GM18870 (cell line): ENCODE results near the gene TAC3.

ENCODE experiments used
- ATAC-seq: cut with Tn5 transposase; IDR thresholded peaks from one replicate; pipeline ENCODE4 v1.9.1; 2021; ENCODE audit warnings: moderate library complexity; ENCODE audit not compliant: unreplicated experiment

TAC3 gene

DNA sequence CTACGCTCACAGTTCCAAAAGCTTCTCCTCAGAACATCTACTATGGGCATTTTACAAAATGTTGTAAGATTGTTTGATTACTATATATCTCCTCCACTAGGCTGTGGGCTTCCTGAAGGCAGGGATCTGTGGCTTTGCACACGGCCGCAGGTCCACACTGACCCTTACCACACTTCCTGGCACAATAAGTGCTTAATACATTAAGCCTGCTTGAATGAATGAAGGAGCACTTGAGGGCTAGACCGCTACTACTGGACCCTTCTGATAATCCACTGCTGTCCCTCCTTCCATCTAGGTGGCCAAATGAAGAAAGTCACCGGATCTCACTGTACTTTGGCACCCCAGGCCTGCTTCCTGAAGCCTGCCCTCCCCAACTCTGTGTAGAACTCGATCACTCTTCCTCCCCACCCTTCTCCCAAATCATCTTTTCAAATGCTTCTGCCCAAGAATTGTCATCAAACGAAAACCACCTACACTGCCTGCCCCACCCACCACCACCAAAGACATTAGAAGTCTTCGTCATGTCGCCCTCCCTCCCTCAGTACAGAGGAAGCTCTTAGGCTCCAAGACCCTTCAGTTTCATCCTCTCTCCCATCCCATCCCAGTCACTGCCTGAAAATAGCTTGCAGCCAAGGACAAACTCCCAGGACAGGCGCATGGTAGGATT is 9.4 kb downstream of the TAC3 start:
- ATAC-seq: no peak

DNA sequence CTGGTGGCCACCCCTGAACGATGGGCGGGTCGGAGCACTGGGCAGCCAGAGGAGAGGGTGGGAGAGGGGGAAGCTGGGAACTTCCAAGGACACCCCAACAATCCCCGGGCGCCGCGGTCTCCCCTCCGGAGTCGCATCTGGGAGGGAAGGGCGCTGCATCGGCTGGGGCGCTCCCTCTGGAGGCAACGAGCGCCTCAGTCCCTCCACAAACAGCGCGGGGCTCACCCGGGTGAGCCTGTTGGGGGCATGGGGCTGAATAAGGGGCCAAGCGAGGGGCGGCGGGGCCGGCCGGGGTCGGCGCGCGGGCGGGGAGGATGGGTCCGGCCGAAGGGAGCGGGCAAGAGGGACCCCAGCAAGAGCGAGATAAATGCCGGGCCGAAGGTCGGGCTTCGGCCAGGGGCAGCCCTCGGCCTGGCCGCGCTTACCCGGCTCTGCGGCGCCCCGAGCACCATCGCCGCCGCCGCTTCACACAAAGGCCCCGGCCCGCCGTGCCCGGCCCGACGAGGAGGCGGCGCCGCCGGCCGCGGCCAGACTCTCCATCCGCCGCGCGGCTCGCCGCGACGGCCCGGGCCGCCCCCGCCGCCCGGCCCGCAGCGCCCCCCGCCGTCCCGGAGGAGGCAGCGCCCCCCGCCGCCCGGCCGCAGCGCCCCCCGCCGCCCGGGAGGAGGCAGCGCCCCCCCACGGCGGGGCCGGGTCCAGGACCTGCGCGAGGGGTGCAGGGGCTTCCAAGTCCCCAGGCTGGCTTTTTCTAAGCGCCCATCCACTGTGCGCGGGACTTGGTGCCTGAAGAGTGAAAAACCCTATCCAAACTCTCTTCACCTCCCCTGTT is 10.1 kb downstream of the TAC3 start, which contains the start of gene ZBTB39:
Gene ZBTB39, minus strand, starts transcription at position 567 of the 829 bp plus-strand sequence. CDS start 1,629 bp downstream, outside the sequence.
- no peak for ATAC-seq

DNA sequence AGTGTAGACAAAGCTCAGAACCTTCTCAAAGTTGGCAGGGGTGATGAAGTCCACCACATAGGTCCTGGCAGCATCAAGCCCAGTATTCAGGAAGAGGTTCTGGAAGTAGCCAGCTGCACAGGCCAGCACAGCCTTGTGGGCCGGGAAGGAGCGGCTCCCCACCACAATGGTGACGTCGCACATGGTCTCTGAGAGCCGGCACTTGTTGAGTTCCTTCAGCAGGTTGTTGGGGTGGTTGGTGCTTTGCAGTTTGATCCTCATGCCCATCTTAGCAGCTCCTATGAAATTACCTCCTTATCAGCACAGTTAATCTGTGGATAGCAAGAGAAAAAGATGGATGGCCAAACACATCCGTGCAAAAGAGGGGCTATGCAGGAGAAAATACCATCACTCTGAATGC is 11.7 kb downstream of the TAC3 start:
- no peak for ATAC-seq

DNA sequence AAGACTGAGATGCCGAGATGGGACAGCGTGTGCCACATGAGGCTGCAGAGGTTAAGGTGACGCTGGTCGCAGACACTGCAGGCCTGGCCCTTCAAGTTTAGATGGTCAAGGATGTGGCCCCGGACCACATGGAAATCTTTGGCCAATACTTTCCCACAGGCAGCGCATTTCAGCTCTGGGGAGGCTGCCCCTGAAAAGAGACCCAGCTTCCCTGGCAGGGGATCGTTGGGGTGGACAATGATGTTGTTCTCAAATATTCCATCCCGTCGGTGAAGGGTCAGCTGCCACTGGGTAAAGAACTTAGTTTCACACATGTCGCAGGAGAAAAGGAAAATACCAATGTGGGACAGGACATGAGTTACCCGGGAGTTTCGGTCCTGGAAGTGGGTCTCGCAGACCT is 12.9 kb downstream of the TAC3 start:
- ATAC-seq: no peak

DNA sequence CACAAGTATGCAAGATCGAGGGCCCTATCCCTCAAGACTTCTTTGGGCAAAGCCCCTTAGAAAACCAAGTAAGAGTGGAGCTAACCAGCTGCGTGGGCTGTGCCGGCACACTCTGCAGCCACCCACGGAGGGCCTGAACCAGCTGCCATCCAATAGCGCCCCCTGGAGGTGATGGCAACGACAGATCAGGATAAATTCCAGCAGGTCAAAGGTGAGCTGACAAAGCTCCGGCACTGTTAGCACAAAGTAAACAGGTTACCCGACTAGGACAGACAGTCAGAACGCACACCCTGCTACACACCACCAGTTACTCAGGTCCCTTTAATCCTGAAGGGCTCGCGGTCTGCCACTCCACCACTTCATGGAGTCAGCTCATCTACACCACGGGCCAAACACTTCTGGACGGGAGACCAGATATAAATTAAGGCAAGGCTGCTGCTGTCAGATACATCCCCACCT is 14.9 kb downstream of the TAC3 start:
- no peak for ATAC-seq

DNA sequence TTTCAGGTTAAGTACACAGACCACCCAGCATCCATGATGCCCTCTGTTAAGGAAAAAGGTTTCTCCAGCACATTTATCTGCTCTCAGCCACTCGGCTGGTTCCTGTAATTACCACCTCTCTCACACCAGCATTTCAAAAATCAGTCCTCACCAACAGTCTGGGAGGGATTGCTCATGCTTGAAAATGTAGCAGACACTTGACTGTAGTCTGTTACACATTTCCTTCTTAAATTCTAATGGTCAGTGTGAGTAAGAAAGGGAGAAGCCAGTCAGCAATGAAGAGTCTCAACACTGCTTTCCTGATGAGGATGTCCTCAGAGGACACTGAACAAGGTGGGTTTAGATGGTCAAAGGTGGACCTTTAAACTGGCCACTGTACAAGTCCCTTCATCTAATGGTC is 15.9 kb downstream of the TAC3 start:
- no peak for ATAC-seq

DNA sequence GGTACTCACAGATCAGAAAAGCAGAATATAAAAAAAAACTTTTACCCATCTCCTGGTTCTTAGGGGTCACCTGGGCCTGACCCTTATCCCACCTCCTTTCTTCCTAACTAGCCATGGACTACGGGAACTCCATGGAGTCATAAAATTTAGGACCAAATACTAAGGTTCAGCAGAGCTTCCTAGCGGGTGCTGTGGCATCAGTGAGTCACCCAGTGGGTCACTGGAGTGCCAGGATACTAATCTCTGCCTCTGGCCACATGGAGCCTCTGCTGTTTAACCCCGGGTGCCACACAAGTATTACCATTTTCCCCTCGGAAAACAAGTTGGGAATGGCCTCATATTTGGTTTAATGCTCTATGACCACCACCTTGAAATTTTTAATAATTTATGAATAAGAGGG is 16.9 kb downstream of the TAC3 start:
- ATAC-seq: no peak

DNA sequence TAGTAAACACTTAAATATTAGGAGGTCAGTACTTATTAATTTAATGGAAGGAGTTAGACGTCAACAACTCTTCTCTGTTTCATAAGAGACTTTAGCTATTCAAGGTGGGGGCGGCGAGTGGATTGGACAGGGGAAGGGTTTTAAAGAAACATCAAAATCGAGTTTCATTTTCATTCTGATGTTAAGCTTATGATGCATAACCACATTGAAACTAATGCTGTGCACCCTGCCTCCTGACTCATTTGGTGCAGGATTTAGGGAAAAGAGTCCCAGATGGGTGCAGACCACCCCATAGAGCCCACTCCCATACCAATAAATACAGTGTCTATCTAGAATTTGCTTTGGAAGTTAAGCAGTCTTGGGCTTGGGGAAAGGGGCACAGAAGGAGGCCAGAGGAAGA is 17.3 kb downstream of the TAC3 start:
- peak; percentile 86 for ATAC-seq

DNA sequence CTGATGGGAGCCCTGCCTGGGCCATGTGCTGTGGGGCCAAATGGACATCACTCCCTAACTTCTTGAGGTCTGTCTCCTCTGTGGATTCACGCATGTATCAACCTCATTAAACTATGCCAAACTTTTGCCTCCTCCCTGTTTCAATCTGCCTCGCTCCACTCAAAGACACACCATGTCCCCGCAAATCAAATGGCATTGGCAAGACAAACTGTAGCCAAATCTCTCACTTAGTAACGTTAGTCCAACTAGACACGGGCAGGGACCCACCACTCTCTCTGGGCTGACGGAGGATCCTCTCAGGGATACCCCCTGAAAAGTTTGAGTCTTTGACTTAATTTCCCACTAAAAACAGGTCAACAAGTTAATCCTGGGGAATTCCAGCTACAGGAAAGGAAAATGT is 18.0 kb downstream of the TAC3 start:
- no peak for ATAC-seq

DNA sequence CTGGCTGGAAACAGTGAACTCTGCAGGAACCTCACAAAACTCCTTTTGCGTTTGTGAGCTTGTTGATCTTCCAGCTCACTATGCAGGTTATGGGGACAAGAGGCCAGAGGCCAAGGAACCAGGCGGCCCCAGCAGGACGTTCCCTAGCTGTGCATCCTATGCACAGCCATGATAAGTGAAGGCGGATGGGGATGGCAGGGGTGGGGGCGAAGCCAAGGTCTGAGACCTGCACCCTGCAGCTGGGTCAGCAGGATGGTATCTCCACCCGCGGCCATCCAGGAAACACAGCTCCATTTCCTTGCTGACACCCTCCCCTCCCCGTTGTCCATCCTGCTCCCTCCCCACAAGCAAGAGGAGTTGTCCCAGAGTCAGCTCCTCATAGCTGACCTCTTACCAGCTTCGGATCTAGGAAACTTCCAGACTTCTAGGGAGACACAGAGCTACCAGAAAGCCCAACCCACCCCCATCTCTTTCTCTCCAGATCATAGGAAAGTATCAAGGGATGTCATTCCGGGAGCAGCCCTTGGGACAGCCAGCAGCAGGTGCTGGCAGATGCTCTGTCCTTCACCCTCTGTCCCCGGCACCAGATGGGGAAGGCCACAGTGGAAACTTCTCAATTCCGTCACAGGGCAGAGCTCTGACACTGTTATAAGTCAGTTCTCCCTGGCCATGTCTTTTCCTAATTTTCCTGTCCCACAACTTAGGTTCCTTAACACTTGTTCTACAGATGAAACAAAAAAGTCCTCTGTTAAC is 19.4 kb downstream of the TAC3 start:
- ATAC-seq: no peak

DNA sequence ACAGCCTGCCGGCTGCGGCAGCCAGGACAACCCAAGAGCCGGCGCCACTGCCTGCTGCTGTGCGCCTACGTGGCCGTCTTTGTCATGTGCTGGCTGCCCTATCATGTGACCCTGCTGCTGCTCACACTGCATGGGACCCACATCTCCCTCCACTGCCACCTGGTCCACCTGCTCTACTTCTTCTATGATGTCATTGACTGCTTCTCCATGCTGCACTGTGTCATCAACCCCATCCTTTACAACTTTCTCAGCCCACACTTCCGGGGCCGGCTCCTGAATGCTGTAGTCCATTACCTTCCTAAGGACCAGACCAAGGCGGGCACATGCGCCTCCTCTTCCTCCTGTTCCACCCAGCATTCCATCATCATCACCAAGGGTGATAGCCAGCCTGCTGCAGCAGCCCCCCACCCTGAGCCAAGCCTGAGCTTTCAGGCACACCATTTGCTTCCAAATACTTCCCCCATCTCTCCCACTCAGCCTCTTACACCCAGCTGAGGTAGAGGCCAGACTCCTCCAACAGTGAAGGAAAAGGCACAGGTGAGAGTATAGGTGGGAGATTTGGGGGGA is 20.3 kb downstream of the TAC3 start:
- no peak for ATAC-seq

DNA sequence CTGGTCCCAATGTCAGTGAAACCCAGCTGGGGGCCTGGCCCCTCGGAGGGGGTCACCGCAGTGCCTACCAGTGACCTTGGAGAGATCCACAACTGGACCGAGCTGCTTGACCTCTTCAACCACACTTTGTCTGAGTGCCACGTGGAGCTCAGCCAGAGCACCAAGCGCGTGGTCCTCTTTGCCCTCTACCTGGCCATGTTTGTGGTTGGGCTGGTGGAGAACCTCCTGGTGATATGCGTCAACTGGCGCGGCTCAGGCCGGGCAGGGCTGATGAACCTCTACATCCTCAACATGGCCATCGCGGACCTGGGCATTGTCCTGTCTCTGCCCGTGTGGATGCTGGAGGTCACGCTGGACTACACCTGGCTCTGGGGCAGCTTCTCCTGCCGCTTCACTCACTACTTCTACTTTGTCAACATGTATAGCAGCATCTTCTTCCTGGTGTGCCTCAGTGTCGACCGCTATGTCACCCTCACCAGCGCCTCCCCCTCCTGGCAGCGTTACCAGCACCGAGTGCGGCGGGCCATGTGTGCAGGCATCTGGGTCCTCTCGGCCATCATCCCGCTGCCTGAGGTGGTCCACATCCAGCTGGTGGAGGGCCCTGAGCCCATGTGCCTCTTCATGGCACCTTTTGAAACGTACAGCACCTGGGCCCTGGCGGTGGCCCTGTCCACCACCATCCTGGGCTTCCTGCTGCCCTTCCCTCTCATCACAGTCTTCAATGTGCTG is 21.0 kb downstream of the TAC3 start:
- no peak for ATAC-seq

DNA sequence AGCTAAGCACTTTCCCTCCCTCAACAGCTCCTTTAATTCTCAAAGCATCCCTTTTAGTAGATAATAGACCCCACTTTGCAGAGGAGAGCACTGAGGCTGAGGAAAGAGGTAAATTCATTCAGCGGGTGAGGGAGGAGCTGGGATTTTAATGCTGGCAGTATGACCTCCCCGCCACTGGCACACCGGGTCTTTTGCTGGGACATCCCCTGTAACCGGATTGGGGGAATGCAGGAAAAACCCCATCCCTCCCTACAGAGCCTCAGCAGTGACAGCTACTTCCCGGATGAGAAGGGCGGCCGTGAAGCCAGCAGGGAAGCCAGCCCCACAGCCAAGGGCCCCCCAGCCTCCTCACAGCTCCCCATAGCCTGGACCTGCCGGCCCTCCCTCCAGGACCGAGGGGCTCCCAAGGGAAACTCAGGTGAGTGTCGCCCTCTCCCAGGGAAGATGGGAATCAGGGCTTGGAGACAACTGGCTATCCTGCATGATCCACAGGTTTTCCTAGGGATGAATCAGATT is 22.0 kb downstream of the TAC3 start:
- no peak for ATAC-seq

DNA sequence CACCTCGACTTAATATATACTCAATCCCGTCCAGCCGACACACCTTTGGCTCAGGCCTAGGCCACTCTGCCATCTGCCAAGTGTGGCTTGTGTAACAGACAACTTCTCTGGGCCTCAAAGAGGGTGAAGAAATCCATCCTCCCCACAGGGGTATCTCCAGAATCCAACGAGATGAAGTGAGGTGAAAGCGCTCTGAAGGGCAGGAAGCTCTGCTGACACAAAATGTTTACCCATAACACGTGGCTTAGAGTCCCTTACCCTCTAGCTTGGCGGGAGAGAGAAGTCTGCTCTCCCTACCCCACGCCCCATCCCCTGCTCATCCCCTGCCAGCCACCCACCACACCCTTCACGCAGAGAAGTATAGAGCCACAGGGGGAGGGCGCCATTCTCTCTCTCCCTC is 23.0 kb downstream of the TAC3 start:
- ATAC-seq: no peak

DNA sequence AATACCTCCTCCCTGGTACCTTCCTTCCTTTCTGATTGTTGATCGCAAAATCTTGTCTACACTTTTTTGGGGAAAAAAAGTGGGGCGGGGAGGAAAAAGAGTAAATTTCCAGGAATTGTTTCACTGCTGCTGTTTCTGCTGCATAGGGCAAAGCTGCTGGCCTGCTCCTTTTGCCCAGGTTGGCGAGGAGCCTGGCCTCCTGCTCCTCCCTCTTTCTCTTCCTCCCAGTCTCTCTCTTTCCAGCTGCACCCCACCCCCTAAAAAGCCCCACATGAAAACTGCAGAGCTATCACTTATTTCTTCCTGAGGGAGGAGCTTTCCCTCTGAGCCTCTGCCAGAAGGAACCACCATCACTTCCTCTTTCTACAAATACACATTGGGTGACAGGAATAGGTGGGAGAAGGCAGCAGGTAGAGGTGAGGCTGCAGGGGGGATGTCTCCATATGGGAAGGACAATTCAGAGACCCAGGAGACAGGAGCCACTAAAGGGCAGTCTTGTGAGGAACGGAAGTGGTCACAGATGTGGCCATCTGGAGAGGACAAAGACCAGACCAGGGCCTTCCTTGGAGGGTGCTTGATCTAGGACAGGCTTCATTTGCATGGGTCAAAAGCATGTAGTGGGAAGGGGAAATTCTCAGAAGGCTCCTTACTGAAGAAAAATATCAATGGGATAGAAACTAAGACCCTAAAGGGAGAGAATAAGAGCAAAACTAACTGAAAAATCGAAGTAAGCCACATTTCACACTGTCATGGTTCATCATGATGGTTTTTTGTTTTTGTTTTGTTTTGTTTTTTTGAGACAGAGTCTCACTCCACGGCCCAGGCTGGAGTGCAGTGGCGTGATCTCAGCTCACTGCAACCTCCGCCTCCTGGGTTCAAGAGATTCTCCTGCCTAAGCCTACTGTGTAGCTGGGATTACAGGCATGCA is 24.7 kb downstream of the TAC3 start:
- no peak for ATAC-seq

DNA sequence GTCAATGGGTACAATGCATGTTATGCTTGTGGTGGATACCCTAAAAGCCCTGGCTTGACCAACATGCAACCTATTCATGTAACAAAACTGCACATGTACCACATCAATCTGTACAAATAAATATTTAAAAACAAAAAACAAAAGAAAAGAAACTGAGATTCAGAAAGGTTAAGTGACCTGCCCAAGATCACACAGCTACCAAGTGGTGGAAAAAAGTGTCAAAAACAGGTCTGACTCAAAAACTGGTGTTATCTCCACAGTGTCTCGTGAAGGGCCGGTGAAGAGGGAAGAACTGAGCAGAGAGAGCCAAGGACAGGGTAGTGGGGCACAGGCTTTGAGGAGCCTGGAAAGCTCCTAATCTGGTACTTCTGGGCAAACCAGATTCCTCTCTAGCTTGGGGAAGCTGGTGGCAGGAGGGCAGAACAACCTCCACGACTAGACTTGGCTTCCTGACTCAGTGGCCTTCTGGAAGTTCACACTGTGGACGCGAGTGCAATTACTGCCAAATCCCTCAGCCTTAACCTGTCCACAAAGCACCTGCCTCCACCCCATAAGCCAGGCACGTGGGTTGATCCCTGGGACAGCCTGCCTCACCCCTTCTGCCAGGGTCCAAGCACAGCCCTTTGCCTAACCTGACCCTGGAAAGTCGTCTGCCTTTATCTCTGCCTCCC is 25.5 kb downstream of the TAC3 start:
- ATAC-seq: no peak

DNA sequence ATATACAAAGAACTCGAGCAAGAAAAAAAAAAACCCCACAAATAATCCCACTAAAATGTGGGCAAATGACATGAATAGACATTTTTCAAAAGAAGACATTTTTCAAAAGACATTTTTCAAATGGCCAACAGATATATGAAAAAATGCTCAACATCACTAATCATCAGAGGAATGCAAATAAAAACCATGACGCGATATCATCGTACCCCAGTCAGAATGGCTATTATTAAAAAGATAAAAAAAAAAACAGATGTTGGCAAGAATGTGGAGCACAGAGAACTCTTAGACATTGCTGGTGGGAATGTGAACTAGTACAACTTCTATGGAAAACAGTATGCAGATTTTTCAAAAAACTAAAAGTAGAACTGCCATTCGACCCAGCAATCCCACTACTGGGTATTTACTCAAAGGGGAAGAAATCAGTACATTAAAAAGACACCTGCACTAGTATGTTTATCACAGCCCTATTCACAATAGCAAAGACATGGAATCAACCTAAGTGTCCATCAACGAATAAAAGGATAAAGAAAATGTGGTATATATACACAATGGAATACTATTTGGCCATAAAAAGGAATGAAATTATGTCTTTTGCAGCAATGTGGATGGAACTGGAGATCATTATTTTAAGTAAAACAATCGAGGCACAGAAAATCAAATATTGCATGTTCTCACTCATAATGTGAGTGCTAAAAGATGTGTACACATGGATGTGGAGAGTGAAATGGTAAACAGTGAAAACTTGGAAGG is 26.3 kb downstream of the TAC3 start:
- no peak for ATAC-seq

DNA sequence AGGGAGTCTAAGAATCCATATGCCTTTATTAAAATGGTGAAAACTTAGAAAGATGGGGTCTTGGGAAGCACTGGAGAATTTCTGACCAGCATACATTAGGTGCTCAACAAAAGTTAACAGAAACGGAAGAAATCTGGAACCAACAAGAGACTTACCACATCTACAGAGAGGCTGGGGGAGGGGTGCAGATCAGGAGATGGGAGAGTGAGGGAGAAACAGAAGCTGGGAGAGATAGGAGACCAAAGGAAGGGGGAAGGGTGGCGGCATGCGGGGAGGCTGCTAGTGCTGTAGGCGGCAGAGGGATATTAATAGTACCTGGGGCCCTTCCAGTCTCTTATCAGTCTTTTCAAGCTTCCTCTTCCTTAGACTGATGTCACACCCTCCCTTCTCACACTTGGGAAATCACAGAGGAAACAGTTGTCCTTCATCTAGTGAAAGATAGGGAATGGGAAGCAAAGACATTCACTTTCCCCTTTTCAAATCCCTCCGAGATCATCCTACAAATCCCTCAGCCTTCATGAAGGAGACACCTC is 28.1 kb downstream of the TAC3 start:
- ATAC-seq: no peak
